ENCODE measurements around the gene REXO1.

The REXO1 gene

GRCh38 chr19:1828279-1829238 is 19.7 kb downstream of the REXO1 start:
- DNase-seq = no peak

- no peak for DNase-seq
Observed at GRCh38 chr19:1827566-1828278, 20.6 kb downstream of the REXO1 start.

GRCh38 chr19:1826557-1827521 is 21.4 kb downstream of the REXO1 start:
- DNase-seq = no peak

- DNase-seq = peak; percentile 50 to 73 (median 67)
Observed at GRCh38 chr19:1825909-1826556, 22.2 kb downstream of the REXO1 start.

GRCh38 chr19:1824252-1824622 is 24.0 kb downstream of the REXO1 start:
- DNase-seq = no peak

GRCh38 chr19:1823539-1824251 is 24.6 kb downstream of the REXO1 start:
- no peak for DNase-seq

GRCh38 chr19:1823020-1823419 is 25.3 kb downstream of the REXO1 start:
- DNase-seq = no peak

- no peak for DNase-seq
Observed at GRCh38 chr19:1822210-1822609, 26.1 kb downstream of the REXO1 start.

GRCh38 chr19:1819341-1820255 is 28.7 kb downstream of the REXO1 start:
- no peak for DNase-seq

GRCh38 chr19:1818549-1819195 is 29.6 kb downstream of the REXO1 start:
- DNase-seq = no peak

- no peak for DNase-seq
Observed at GRCh38 chr19:1817553-1818179, 30.6 kb downstream of the REXO1 start.

GRCh38 chr19:1816530-1817298 is 31.6 kb downstream of the REXO1 start:
- DNase-seq = no peak

GRCh38 chr19:1815605-1816529 is 32.4 kb downstream of the REXO1 start:
- DNase-seq = no peak

GRCh38 chr19:1814833-1815604 is 33.3 kb downstream of the REXO1 start:
- DNase-seq = no peak

- DNase-seq = no peak
Observed at GRCh38 chr19:1814391-1814790, 33.9 kb downstream of the REXO1 start.

Measured in T-helper 2 cell (primary cell).